CD14-positive monocyte (primary cell): ENCODE data around the gene RNF41. TPM values are rescaled to one million over a fixed set of nuclear protein-coding genes. Genes with fewer than 3 reads are reported as not detected.

Source experiments
- DNase-seq, 3 donors: peaks; one replicate each; pipeline ENCODE4 v3.0.0-alpha.2; 2011 to 2022
- H2AFZ ChIP-seq: 2 replicates; pipeline ENCODE4 v1.6.0; 2012; ENCODE audit warnings: mild to moderate bottlenecking, low read depth, low read length, inconsistent platforms; ENCODE audit not compliant: insufficient read depth, poor library complexity, severe bottlenecking
- H3K27ac ChIP-seq, 2 donors: 1 replicate in 1 of 2; 2 replicates in 1 of 2; pipeline ENCODE4 v1.5.1; 2012 to 2013; ENCODE audit warnings: low read length in 2 of 2, control low read depth in 1 of 2, inconsistent platforms in 1 of 2, low read depth in 1 of 2, mild to moderate bottlenecking in 1 of 2
- H3K27me3 ChIP-seq, 2 donors: one replicate each; pipeline versions ENCODE4 v1.6.0 to v1.6.1; 2011 to 2013; ENCODE audit warnings: low read length in 2 of 2; ENCODE audit not compliant: control insufficient read depth in 2 of 2, insufficient read depth in 2 of 2
- H3K36me3 ChIP-seq, 2 donors: replicated peaks in 1 of 2; 1 replicate in 1 of 2; 2 replicates in 1 of 2; pipeline versions ENCODE4 v1.5.1 to v1.6.1; 2012 to 2013; ENCODE audit warnings: low read length in 2 of 2, control low read depth in 1 of 2, inconsistent platforms in 1 of 2, mild to moderate bottlenecking in 1 of 2; ENCODE audit not compliant: insufficient read depth in 2 of 2, control insufficient read depth in 1 of 2
- H3K4me1 ChIP-seq, 2 donors: 1 replicate in 1 of 2; 2 replicates in 1 of 2; pipeline versions ENCODE4 v1.5.1 to v1.6.1; 2012 to 2013; ENCODE audit warnings: low read length in 2 of 2, control low read depth in 1 of 2, inconsistent platforms in 1 of 2, mild to moderate bottlenecking in 1 of 2, moderate library complexity in 1 of 2; ENCODE audit not compliant: insufficient read depth in 2 of 2, control insufficient read depth in 1 of 2
- H3K4me2 ChIP-seq: replicated peaks from 2 replicates; pipeline ENCODE3; 2012; ENCODE audit warnings: low read length, moderate library complexity, mild to moderate bottlenecking; ENCODE audit not compliant: poor library complexity, severe bottlenecking; ENCODE audit errors: extremely low read depth
- H3K4me3 ChIP-seq, 3 experiments: fragments of 200-600 bp in 1 of 3; sonication (generic) in 1 of 3; replicated peaks in 1 of 3; 1 replicate in 2 of 3; 2 replicates in 1 of 3; pipeline ENCODE4 v1.5.1; 2011 to 2013; ENCODE audit warnings: low read length in 3 of 3, mild to moderate bottlenecking in 3 of 3, control low read depth in 2 of 3, low read depth in 2 of 3, inconsistent platforms in 1 of 3, moderate library complexity in 1 of 3
- H3K79me2 ChIP-seq: 2 replicates; pipeline ENCODE4 v1.6.0; 2012; ENCODE audit warnings: mild to moderate bottlenecking, control low read depth, inconsistent platforms, low read length, moderate library complexity; ENCODE audit not compliant: insufficient read depth
- H3K9ac ChIP-seq: 2 replicates; pipeline ENCODE4 v1.6.0; 2017; ENCODE audit warnings: low read length, mild to moderate bottlenecking; ENCODE audit not compliant: insufficient read depth, poor library complexity, severe bottlenecking
- H3K9me3 ChIP-seq, 2 donors: replicated peaks in 1 of 2; 1 replicate in 1 of 2; 2 replicates in 1 of 2; pipeline versions ENCODE4 v1.5.1 to v1.6.1; 2012 to 2013; ENCODE audit warnings: low read length in 2 of 2, control low read depth in 1 of 2; ENCODE audit not compliant: control insufficient read depth in 1 of 2, insufficient read depth in 1 of 2
- H4K20me1 ChIP-seq: 2 replicates; pipeline ENCODE4 v1.6.0; 2012; ENCODE audit warnings: mild to moderate bottlenecking, low read length, control low read depth, moderate library complexity; ENCODE audit not compliant: insufficient read depth
- H3K27ac Mint-ChIP-seq, 7 donors: one replicate each; pipeline ENCODE4 v1.8.0; 2020; ENCODE audit warnings: mild to moderate bottlenecking in 7 of 7, mixed read lengths in 7 of 7, moderate library complexity in 6 of 7, inconsistent platforms in 2 of 7
- H3K27me3 Mint-ChIP-seq, 3 donors: one replicate each; pipeline ENCODE4 v1.8.0; 2021 to 2022; ENCODE audit warnings: low read depth in 3 of 3, mild to moderate bottlenecking in 3 of 3, mixed read lengths in 3 of 3, moderate library complexity in 3 of 3, inconsistent platforms in 1 of 3
- H3K36me3 Mint-ChIP-seq, 2 donors: one replicate each; pipeline ENCODE4 v1.8.0; 2020; ENCODE audit warnings: mixed read lengths in 2 of 2, inconsistent platforms in 1 of 2, mild to moderate bottlenecking in 1 of 2
- H3K4me1 Mint-ChIP-seq: one replicate; pipeline ENCODE4 v1.8.0; 2020; ENCODE audit warnings: mild to moderate bottlenecking, mixed read lengths
- H3K4me3 Mint-ChIP-seq, 2 donors: one replicate each; pipeline ENCODE4 v1.8.0; 2020; ENCODE audit warnings: mild to moderate bottlenecking in 2 of 2, mixed read lengths in 2 of 2, moderate library complexity in 1 of 2
- H3K9me3 Mint-ChIP-seq, 7 donors: one replicate each; pipeline ENCODE4 v1.8.0; 2020 to 2022; ENCODE audit warnings: mixed read lengths in 7 of 7, mild to moderate bottlenecking in 6 of 7, moderate library complexity in 6 of 7, inconsistent platforms in 2 of 7
- CTCF ChIP-seq: fragments of 200-600 bp; IDR thresholded peaks from one replicate; pipeline ENCODE4 v1.8.0; 2022; ENCODE audit warnings: antibody characterized with exemption, mild to moderate bottlenecking
- intact Hi-C, 2 donors: fragments of 100-400 bp; cut with micrococcal nuclease; formaldehyde crosslinking; loops; one replicate each; pipeline versions ENCODE4 v1.15.0 to v1.15.1; 2023
- polyA plus RNA-seq, 3 donors: library from polyadenylated mRNA; depleted of rRNA in 1 of 3; unstranded in 2 of 3; stranded (reverse) in 1 of 3; fragments of 300-500 nt in 2 of 3; fragments of >200 nt in 1 of 3; fragmentation: Illumina TruSeq in 2 of 3; gene quantifications; 1 replicate in 2 of 3; 2 replicates in 1 of 3; pipeline ENCODE4 v1.2.3, GENCODE V29; 2012 to 2021

Gene RNF41
- polyA plus RNA-seq, 3 donors: 35.8 to 82.0 (median 45.7) TPM

DNA sequence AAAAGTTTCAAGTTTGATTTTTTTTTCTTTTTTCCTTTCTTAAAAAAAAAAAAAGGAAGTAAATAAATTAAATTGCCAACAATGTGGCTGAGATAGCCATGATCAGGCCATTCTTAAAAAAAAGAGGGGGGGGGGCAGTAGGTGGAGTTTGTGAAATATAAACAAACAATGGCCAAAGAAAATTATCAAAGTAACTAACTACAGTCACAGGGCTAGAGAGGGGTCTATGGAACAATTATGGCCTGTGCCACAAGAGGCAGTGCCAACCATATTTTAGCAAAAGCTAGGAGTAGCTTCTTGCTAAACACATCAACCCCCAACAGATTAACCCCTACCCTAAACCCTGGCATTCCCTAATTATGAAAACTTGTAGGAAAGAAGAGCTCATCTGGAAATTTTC lies 16.3 kb downstream of the RNF41 start:
- H3K27ac Mint-ChIP-seq: peak overlapping the region in 2 of 7 donors; percentile 22 to 26
- H3K9me3 Mint-ChIP-seq: no peaks in the 10 kb centered on the region
- peaks cover 52 to 66% of the 10 kb centered on the region in 2 donors for H3K36me3 ChIP-seq
- no peaks in the 10 kb centered on the region for H3K27me3 Mint-ChIP-seq
- H3K36me3 Mint-ChIP-seq: peaks cover 51 to 64% of the 10 kb centered on the region in 2 donors
- no peaks in the 10 kb centered on the region for H3K4me1 ChIP-seq
- H4K20me1 ChIP-seq: peaks cover 20% of the 10 kb centered on the region
- H3K4me1 Mint-ChIP-seq: peaks cover 2% of the 10 kb centered on the region
- TF ChIP-seq CTCF: no peak
- no peak overlapping the region for H3K4me2 ChIP-seq
- H3K4me3 ChIP-seq: no peak overlapping the region
- no peak overlapping the region for H3K4me3 Mint-ChIP-seq
- no peaks in the 10 kb centered on the region for H3K9me3 ChIP-seq
- H3K27ac ChIP-seq: peak overlapping the region in 1 of 2 donors; percentile 7
- peaks cover 3% of the 10 kb centered on the region for H3K79me2 ChIP-seq
- H2AFZ ChIP-seq: no peak overlapping the region
- intact Hi-C loops: loop anchor here in 1 of 2 donors (5.0 kb wide), 1 partner anchor 52 kb away; the partner anchor contains the start of gene ANKRD52
- H3K9ac ChIP-seq: no peak overlapping the region
- DNase-seq: no peak
- no peaks in the 10 kb centered on the region for H3K27me3 ChIP-seq

DNA sequence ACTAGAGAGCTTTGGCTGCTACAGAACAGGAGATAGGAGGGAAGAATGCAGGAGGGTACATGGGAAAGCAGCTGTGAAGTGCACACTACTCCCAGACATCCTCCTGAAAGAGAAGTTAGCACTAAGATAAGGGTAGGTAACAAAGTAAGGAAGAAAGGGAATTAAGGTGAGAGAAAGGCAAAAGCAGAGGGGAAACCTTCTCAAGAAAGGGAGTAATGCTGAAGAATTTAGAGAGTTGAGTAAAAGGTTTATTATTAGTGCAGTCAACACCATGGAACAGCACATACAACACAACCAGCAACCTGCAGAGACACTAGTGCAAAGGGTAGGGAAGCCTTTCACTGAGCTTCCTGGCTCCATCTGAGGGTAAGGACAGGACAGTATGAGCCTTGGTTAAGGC lies 17.4 kb downstream of the RNF41 start:
- H3K4me3 ChIP-seq: no peak overlapping the region
- Mint-ChIP-seq H3K27me3 (no peaks in the 10 kb centered on the region), H3K4me1 (peaks cover 2% of the 10 kb centered on the region), H3K27ac (peak overlapping the region in 3 of 7 donors; percentile 40 to 75 (median 71)), H3K9me3 (no peaks in the 10 kb centered on the region), H3K4me3 (no peak overlapping the region), H3K36me3 (peaks cover 42 to 53% of the 10 kb centered on the region in 2 donors)
- no peaks in the 10 kb centered on the region for H3K27me3 ChIP-seq
- peaks cover 16% of the 10 kb centered on the region for H4K20me1 ChIP-seq
- H3K79me2 ChIP-seq: no peaks in the 10 kb centered on the region
- H3K9ac ChIP-seq: no peak overlapping the region
- no peak overlapping the region for H3K27ac ChIP-seq
- H3K4me2 ChIP-seq: no peak overlapping the region
- TF ChIP-seq CTCF: no peak
- H3K36me3 ChIP-seq: peaks cover 44 to 55% of the 10 kb centered on the region in 2 donors
- no peak overlapping the region for H2AFZ ChIP-seq
- no peak for DNase-seq
- H3K9me3 ChIP-seq: no peaks in the 10 kb centered on the region
- no peaks in the 10 kb centered on the region for H3K4me1 ChIP-seq
- intact Hi-C loops: no loop called here
